Panc1 (cell line): Measurements from ENCODE around the gene TAOK3.

Source experiments
- POLR2AphosphoS5 ChIP-seq: IDR thresholded peaks from 2 replicates; pipeline ENCODE4 v1.6.1; 2012; ENCODE audit warnings: mild to moderate bottlenecking, low read depth, low read length, moderate library complexity
- REST ChIP-seq, 2 experiments: IDR thresholded peaks; 2 replicates each; pipeline ENCODE4 v1.6.1; 2011 to 2012; ENCODE audit warnings: low read depth in 2 of 2, control low read depth in 1 of 2, low read length in 1 of 2, mild to moderate bottlenecking in 1 of 2, moderate library complexity in 1 of 2; ENCODE audit not compliant: insufficient read depth in 1 of 2
- TF ChIP-seq, protein P1 (sequence below): fragments of 450-650 bp; IDR thresholded peaks from 2 replicates; pipeline ENCODE4 v1.5.1; 2017; ENCODE audit warnings: mild to moderate bottlenecking

DNA sequence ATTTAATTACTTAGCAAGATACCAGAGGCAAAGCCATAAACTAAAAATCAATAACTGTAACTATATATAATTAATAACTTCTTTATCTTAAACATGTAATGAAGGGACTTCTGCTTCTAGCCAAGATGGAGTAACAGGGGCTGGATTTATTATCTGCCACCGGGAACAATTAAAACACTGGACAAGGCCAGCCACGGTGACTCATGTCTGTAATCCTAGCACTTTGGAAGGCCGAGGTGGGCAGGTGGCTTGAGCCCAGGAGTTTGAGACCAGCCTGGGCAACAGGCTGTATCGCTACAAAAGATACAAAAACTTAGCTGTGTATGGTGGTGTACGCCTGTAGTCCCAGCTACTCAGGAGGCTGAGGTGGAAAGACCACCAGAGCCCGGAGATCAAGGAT lies 113.6 kb downstream of the TAOK3 start:
- TF ChIP-seq POLR2AphosphoS5, result no peak
- TF ChIP-seq, protein P1, sequence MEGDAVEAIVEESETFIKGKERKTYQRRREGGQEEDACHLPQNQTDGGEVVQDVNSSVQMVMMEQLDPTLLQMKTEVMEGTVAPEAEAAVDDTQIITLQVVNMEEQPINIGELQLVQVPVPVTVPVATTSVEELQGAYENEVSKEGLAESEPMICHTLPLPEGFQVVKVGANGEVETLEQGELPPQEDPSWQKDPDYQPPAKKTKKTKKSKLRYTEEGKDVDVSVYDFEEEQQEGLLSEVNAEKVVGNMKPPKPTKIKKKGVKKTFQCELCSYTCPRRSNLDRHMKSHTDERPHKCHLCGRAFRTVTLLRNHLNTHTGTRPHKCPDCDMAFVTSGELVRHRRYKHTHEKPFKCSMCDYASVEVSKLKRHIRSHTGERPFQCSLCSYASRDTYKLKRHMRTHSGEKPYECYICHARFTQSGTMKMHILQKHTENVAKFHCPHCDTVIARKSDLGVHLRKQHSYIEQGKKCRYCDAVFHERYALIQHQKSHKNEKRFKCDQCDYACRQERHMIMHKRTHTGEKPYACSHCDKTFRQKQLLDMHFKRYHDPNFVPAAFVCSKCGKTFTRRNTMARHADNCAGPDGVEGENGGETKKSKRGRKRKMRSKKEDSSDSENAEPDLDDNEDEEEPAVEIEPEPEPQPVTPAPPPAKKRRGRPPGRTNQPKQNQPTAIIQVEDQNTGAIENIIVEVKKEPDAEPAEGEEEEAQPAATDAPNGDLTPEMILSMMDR, result no peak
- no peak for TF ChIP-seq REST (IDR thresholded peaks at IDR 0.05; ENCODE audit: insufficient read depth in 1 of 2, low read depth in 2 of 2, low read length in 1 of 2)
